ENCODE results near the gene OR52I1.

The OR52I1 gene

DNA sequence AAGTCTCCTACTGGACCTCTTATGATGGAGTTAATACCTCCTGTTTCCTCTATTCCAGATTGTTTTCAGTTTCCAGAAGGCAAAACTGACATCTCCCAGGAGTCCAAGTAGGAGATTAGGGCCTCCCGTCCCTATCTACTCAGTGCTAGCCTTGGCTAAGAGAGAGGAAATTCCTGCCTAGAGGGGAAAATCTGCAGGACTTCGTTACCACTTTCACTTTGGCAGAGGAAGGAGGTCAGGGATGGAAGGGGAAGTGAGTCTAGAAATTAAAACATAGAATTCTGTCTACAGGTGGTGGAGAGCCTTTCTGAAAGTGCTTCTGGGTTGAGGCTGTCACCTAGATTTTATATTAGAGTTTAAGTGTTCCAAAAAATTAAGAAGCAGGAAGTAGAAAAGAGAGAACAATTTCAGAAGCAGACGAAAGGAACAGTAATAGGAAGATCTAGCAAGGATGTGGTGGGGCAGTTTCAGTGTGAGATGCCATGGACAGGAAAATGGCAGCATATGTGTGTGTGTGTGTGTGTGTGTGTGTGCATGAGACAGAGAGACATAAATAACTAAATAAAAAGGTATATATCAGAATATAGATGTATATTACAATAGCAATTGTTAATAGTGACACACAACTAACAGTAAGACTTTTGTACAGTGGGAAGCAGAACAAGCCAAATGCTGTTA is 16.6 kb downstream of the OR52I1 start:
- H3K4me3 ChIP-seq (ENCODE audit: low read depth, low read length): no peak overlapping the region
- no peak for TF ChIP-seq CTCF (IDR thresholded peaks at IDR 0.05; ENCODE audit: low read depth, low read length, missing control alignments)
- no peak for DNase-seq (ENCODE audit: low read depth)
- in situ Hi-C loops (cut with HindIII; ENCODE audit: low sequenced_read_pairs): no loop called here

DNA sequence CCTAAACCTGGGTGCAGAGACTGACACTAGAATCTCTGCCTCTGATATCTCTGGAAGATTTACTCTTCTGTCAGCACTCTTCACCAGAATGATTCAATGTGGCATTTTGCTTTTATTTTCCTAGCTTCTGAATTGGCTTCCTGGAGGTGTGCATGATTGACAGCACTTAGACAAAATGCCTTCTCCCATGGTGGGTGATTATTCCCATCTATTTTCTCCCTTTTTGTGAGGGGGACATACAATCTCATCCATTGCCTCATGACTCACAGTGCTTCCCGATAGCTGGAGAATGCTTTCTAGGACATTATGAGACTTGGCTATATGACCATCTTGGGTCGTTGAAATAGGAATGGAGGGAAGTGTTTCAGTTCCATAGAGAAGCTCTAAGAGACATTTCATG is 18.1 kb downstream of the OR52I1 start:
- no peak for TF ChIP-seq CTCF (IDR thresholded peaks at IDR 0.05; ENCODE audit: low read depth, low read length, missing control alignments)
- in situ Hi-C loops (cut with HindIII; ENCODE audit: low sequenced_read_pairs): no loop called here
- DNase-seq (ENCODE audit: low read depth): no peak
- no peak overlapping the region for H3K4me3 ChIP-seq (ENCODE audit: low read depth, low read length)

- in situ Hi-C loops (cut with HindIII; ENCODE audit: low sequenced_read_pairs): no loop called here
- no peak for DNase-seq (ENCODE audit: low read depth)
- no peak overlapping the region for H3K4me3 ChIP-seq (ENCODE audit: low read depth, low read length)
- no peak for TF ChIP-seq CTCF (IDR thresholded peaks at IDR 0.05; ENCODE audit: low read depth, low read length, missing control alignments)
Measured at GRCh38 chr11:4615856-4616444, 22.1 kb downstream of the OR52I1 start.

GRCh38 chr11:4619514-4619913 is 25.7 kb downstream of the OR52I1 start:
- no peak overlapping the region for H3K4me3 ChIP-seq (ENCODE audit: low read depth, low read length)
- DNase-seq (ENCODE audit: low read depth): no peak
- in situ Hi-C loops (cut with HindIII; ENCODE audit: low sequenced_read_pairs): no loop called here
- TF ChIP-seq CTCF (IDR thresholded peaks at IDR 0.05; ENCODE audit: low read depth, low read length, missing control alignments): no peak

DNA sequence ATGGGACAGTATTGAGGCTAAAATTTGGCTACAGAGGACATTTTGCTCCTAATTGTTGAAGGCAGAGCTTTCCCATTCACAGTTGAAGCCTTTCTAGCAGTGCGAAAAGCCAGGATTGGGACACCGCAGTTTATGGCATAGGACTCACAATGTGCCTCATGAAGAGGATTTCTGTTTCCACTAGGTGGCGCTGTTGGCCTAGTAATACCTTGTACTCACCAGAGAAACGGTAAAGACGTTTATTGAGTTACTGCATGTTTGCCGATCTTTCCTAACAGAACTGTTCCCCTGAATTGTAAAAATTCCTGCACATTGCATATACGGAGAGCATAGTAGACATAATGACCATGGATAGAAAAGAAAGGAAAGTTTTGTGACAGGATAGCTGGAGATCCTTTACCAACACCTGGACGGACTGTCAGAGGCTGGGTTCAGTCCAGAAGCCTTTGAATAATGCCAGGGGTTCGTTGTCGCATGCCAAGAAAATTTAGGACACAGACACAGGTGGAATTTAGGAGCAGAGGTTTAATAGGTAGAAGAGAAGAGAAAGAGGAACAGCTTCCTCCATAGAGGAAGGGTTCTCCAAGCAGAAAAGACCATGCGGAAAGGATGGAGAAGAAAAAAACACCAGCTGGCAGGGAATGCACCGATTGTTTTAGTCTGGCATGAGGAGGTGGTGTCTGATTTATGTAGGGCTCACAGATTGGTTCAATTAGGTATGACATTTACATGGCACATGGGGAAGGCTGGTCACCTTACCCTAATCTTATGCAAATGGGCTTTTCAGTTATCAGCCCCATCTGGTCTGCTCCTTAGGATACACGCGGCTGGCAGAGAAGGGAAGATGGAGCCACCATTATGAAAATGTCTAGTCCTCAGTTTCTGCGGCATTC is 32.6 kb downstream of the OR52I1 start:
- DNase-seq (ENCODE audit: low read depth): peak; percentile 55
- in situ Hi-C loops (cut with HindIII; ENCODE audit: low sequenced_read_pairs): no loop called here

More for the DNA sequence above, 32.6 kb downstream of the OR52I1 start:
- H3K4me3 ChIP-seq (ENCODE audit: low read depth, low read length): no peak overlapping the region
- TF ChIP-seq CTCF (IDR thresholded peaks at IDR 0.05; ENCODE audit: low read depth, low read length, missing control alignments): peak; percentile 65
